GM12873 (cell line): ENCODE results near the gene BRINP1.

Experiments used
- TF ChIP-seq, protein P1 (sequence below): IDR thresholded peaks from 2 replicates; pipeline ENCODE4 v1.5.1; 2012; ENCODE audit warnings: low read depth, mild to moderate bottlenecking, moderate library complexity, low read length, control low read depth; ENCODE audit not compliant: insufficient read depth; ENCODE audit errors: missing control alignments

The BRINP1 gene

GRCh38 chr9:119157196-119157595, 212.0 kb downstream of the BRINP1 start:
- TF ChIP-seq, protein P1, sequence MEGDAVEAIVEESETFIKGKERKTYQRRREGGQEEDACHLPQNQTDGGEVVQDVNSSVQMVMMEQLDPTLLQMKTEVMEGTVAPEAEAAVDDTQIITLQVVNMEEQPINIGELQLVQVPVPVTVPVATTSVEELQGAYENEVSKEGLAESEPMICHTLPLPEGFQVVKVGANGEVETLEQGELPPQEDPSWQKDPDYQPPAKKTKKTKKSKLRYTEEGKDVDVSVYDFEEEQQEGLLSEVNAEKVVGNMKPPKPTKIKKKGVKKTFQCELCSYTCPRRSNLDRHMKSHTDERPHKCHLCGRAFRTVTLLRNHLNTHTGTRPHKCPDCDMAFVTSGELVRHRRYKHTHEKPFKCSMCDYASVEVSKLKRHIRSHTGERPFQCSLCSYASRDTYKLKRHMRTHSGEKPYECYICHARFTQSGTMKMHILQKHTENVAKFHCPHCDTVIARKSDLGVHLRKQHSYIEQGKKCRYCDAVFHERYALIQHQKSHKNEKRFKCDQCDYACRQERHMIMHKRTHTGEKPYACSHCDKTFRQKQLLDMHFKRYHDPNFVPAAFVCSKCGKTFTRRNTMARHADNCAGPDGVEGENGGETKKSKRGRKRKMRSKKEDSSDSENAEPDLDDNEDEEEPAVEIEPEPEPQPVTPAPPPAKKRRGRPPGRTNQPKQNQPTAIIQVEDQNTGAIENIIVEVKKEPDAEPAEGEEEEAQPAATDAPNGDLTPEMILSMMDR: no peak

DNA sequence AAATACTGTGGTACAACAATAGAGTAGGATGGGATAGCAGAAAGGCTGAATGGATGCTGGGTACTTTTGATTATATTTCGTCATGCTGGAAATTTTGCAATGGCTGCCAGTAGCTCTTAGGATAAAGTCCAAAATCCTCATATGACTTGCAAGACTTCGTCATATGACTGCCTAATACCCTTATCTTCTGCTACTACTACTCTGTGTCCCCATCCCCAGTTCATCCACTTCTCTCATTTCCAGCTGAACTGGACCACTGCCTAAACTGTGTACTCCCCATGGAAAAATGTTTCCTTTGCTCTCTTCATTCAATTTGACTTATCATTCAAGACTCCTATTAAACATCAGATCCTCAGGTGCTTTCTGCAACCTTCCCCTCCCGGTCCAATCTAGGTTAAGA, 212.9 kb downstream of the BRINP1 start:
- TF ChIP-seq, protein P1: no peak

- TF ChIP-seq, protein P1: no peak
Observed at GRCh38 chr9:119154527-119154926, 214.7 kb downstream of the BRINP1 start.

GRCh38 chr9:119153402-119153801, 215.8 kb downstream of the BRINP1 start:
- TF ChIP-seq, protein P1: no peak

- TF ChIP-seq, protein P1: no peak
Observed at GRCh38 chr9:119148855-119149254, 220.4 kb downstream of the BRINP1 start.

DNA sequence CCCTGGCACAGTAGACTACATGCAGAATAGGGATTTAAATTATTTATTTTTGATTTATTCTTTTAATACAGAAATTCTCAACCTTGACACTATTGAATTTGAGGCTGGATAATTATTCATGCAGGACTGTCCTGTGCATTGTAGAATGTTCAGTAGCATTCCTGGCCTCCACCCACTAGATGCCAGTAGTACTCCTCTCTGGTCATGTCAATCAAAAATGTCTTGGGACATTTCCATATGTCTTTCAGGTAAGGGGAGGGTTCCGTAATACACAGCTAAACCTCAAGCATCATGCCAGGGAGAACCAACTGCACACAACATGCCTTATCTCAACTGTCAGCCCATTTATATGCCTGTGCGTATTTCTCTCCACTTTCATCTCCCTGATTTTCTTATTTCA, 231.8 kb downstream of the BRINP1 start:
- TF ChIP-seq, protein P1: no peak

DNA sequence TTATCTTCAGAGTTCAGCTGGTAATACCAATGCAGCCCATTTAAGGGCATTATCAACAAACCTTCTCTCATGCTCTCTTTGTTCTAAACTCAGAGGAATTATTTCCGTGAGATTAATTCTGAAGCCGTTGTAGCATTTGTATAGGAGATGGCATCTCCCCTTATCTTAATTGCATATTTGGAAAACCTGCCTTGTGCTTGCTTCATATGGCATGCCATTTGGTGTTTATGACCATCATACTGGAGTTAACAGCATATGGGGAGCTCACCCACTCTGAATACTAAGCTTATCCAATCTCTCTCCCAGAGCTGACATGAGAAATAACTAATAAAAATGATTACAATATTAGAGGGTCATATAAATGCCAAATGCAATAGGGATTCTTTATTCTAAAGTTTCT, 243.2 kb downstream of the BRINP1 start:
- TF ChIP-seq, protein P1: no peak

DNA sequence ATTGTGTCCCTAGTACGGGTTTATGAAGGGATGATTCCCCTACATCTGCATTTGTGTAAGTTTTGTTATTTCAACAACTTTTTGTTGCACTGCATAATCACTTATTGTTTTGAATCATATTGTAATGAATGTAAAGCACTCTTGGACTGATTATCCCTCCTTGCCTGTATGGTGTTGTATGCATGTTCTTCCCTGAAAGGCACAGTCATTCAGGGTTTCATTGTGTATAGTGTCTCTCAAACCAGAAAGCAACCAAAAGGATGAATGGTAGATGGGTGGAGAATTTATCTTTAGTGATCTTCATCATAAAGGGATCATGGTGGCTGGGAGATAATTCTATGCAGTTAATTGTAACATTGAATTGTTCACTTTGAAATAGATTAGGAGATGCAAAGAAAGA, 247.3 kb downstream of the BRINP1 start:
- TF ChIP-seq, protein P1: no peak
